GM12878 (cell line): ENCODE measurements around the gene PATJ. TPM values are rescaled to one million over a fixed set of nuclear protein-coding genes. Genes with fewer than 3 reads are reported as not detected.

Experiments
- ATAC-seq: fragments of 200-7000 bp; cut with Tn5 transposase; 3 replicates; pipeline ENCODE4 v1.9.1; 2020; ENCODE audit warnings: mild to moderate bottlenecking, moderate library complexity
- BruUV-seq: library from RNA; stranded (reverse); fragments of 400-500 nt; replicated peaks from 2 replicates; lab custom pipeline; 2021; lab: Mats Ljungman, UMichigan
- CTCF ChIA-PET: fragments of 300-600 bp; sonication (Branson Sonifier 250); formaldehyde crosslinking; extraction: SDS; loops from one replicate; lab custom pipeline; 2021; ENCODE audit warnings: inconsistent platforms; lab: Yijun Ruan, JAX
- POLR2A ChIA-PET: fragments of 350-600 bp; formaldehyde crosslinking; extraction: SDS; loops from one replicate; lab custom pipeline; 2021; ENCODE audit warnings: inconsistent platforms; lab: Charles Lee
- RAD21 ChIA-PET: fragments of 300-600 bp; sonication (Branson Sonifier 250); formaldehyde crosslinking; loops from one replicate; lab custom pipeline; 2023; ENCODE audit warnings: antibody characterized with exemption; ENCODE audit not compliant: unreplicated experiment; lab: Charles Lee
- SMC1A ChIA-PET: fragments of 300-600 bp; sonication (Branson Sonifier 250); formaldehyde crosslinking; loops from one replicate; lab custom pipeline; 2023; ENCODE audit not compliant: unreplicated experiment, uncharacterized antibody; lab: Charles Lee
- DNase-seq: peaks from one replicate; pipeline ENCODE4 v3.0.0-alpha.2; 2011; ENCODE audit warnings: low read depth, low spot score
- FAIRE-seq: peaks from 3 replicates; lab custom pipeline; 2011; peaks lifted over from hg19 to GRCh38; lab: Jason Lieb, UNC
- H2AFZ ChIP-seq: 2 replicates; pipeline ENCODE4 v1.6.0; 2011; ENCODE audit warnings: low read depth, low read length, control low read depth; ENCODE audit not compliant: control insufficient read depth
- H3K27ac ChIP-seq: 2 replicates; pipeline ENCODE4 v1.5.1; 2011; ENCODE audit warnings: control low read depth; ENCODE audit not compliant: control insufficient read depth, insufficient read depth
- H3K27me3 ChIP-seq, 2 experiments: replicated peaks in 1 of 2; 2 replicates each; pipeline versions ENCODE4 v1.6.0 to v1.6.1; 2011; ENCODE audit warnings: low read length in 1 of 2; ENCODE audit not compliant: control insufficient read depth in 2 of 2, insufficient read depth in 2 of 2
- H3K36me3 ChIP-seq, 2 experiments: 2 replicates each; pipeline ENCODE4 v1.5.1; 2011; ENCODE audit warnings: low read length in 1 of 2; ENCODE audit not compliant: control insufficient read depth in 2 of 2, insufficient read depth in 2 of 2
- H3K4me1 ChIP-seq: 2 replicates; pipeline ENCODE4 v1.6.1; 2011; ENCODE audit warnings: mild to moderate bottlenecking, low read length, moderate library complexity, mixed read lengths; ENCODE audit not compliant: control insufficient read depth, insufficient read depth
- H3K4me2 ChIP-seq: 2 replicates; pipeline ENCODE4 v1.6.0; 2011; ENCODE audit warnings: control low read depth; ENCODE audit not compliant: control insufficient read depth, insufficient read depth
- H3K4me3 ChIP-seq: fragments of 200-600 bp; sonication (generic); 2 replicates; pipeline ENCODE4 v1.5.1; 2016
- H3K79me2 ChIP-seq: 2 replicates; pipeline ENCODE4 v1.6.0; 2011; ENCODE audit warnings: low read length; ENCODE audit not compliant: control insufficient read depth, insufficient read depth
- H3K9ac ChIP-seq: 2 replicates; pipeline ENCODE4 v1.8.0; 2011; ENCODE audit warnings: low read length, control low read depth, mixed read lengths; ENCODE audit not compliant: control insufficient read depth, insufficient read depth
- H3K9me3 ChIP-seq: replicated peaks from 3 replicates; pipeline ENCODE4 v1.5.1; 2011; ENCODE audit warnings: mild to moderate bottlenecking, low read length; ENCODE audit not compliant: control insufficient read depth, insufficient read depth
- H4K20me1 ChIP-seq: 2 replicates; pipeline ENCODE4 v1.6.0; 2011; ENCODE audit not compliant: control insufficient read depth, insufficient read depth
- BRCA1 ChIP-seq: IDR thresholded peaks from 2 replicates; pipeline ENCODE4 v1.6.1; 2011; ENCODE audit warnings: low read depth, low read length, improper control_type of control experiment
- EGR1 ChIP-seq, 2 experiments: IDR thresholded peaks; 1 replicate in 1 of 2; 2 replicates in 1 of 2; pipeline ENCODE4 v1.6.1; 2011 to 2012; ENCODE audit warnings: low read depth in 2 of 2, low read length in 2 of 2, borderline replicate concordance in 1 of 2, mild to moderate bottlenecking in 1 of 2, moderate library complexity in 1 of 2
- EP300 ChIP-seq, 2 experiments: fragments of 150-350 bp in 1 of 2; IDR thresholded peaks; 2 replicates each; pipeline ENCODE4 v1.6.1; 2011 to 2012; ENCODE audit warnings: low read depth in 2 of 2, low read length in 2 of 2, borderline replicate concordance in 1 of 2, improper control_type of control experiment in 1 of 2, inconsistent platforms in 1 of 2; ENCODE audit not compliant: control insufficient read depth in 1 of 2
- IKZF2 ChIP-seq, 2 experiments: fragments of 450-650 bp; IDR thresholded peaks; 2 replicates each; pipeline ENCODE4 v1.6.1; 2017; ENCODE audit warnings: mild to moderate bottlenecking in 2 of 2, moderate library complexity in 2 of 2
- MLLT1 ChIP-seq: fragments of 450-650 bp; IDR thresholded peaks from 2 replicates; pipeline ENCODE4 v1.6.1; 2016; ENCODE audit warnings: mild to moderate bottlenecking
- MXI1 ChIP-seq: fragments of 150-350 bp; IDR thresholded peaks from 2 replicates; pipeline ENCODE4 v1.6.1; 2011; ENCODE audit warnings: low read depth, mild to moderate bottlenecking, inconsistent platforms, low read length, improper control_type of control experiment
- MYB ChIP-seq: fragments of 150-350 bp; IDR thresholded peaks from 2 replicates; pipeline ENCODE4 v1.6.1; 2014; ENCODE audit warnings: mild to moderate bottlenecking, low read depth, low read length, borderline replicate concordance
- MYC ChIP-seq: IDR thresholded peaks from 2 replicates; pipeline ENCODE4 v1.6.1; 2011; ENCODE audit warnings: mild to moderate bottlenecking, low read length, moderate library complexity, inconsistent platforms; ENCODE audit not compliant: insufficient read depth, insufficient replicate concordance, insufficient read length, severe bottlenecking
- NR2C2 ChIP-seq: IDR thresholded peaks from 2 replicates; pipeline ENCODE4 v1.6.1; 2011; ENCODE audit warnings: borderline replicate concordance, low read depth; ENCODE audit not compliant: control insufficient read depth, insufficient read length
- RFX5 ChIP-seq: IDR thresholded peaks from 2 replicates; pipeline ENCODE4 v1.6.1; 2011; ENCODE audit warnings: low read depth, low read length, improper control_type of control experiment
- SMARCA5 ChIP-seq: fragments of 450-650 bp; IDR thresholded peaks from 2 replicates; pipeline ENCODE4 v1.6.1; 2017; ENCODE audit warnings: mild to moderate bottlenecking
- SMC3 ChIP-seq: IDR thresholded peaks from 2 replicates; pipeline ENCODE4 v1.6.1; 2011; ENCODE audit warnings: low read length, improper control_type of control experiment, borderline replicate concordance
- SRF ChIP-seq, 2 experiments: IDR thresholded peaks; 2 replicates each; pipeline ENCODE4 v1.6.1; 2011; ENCODE audit warnings: low read depth in 2 of 2, low read length in 2 of 2, mild to moderate bottlenecking in 1 of 2, moderate library complexity in 1 of 2
- TAF1 ChIP-seq: IDR thresholded peaks from 2 replicates; pipeline ENCODE4 v1.6.1; 2011; ENCODE audit warnings: mild to moderate bottlenecking, low read depth, low read length, borderline replicate concordance
- TCF3 ChIP-seq: IDR thresholded peaks from 2 replicates; pipeline ENCODE4 v1.6.1; 2012; ENCODE audit warnings: low read depth, mild to moderate bottlenecking, low read length, borderline replicate concordance; ENCODE audit not compliant: insufficient read depth
- USF2 ChIP-seq: IDR thresholded peaks from 2 replicates; pipeline ENCODE4 v1.6.1; 2011; ENCODE audit warnings: low read depth, low read length, improper control_type of control experiment, borderline replicate concordance
- YBX1 ChIP-seq: fragments of 450-650 bp; IDR thresholded peaks from 2 replicates; pipeline ENCODE4 v1.6.1; 2016; ENCODE audit warnings: antibody characterized with exemption
- ZBTB33 ChIP-seq: fragments of 450-650 bp; IDR thresholded peaks from 2 replicates; pipeline ENCODE4 v1.6.1; 2017; ENCODE audit warnings: mild to moderate bottlenecking
- whole genome bisulfite sequencing: methylation state at CpG from one replicate; pipeline ENCODE4 v1.1.6; 2016; ENCODE audit warnings: low lambda C conversion rate; ENCODE audit not compliant: insufficient replicate concordance, insufficient coverage; ENCODE audit errors: missing lambda C conversion rate; 5-methylcytosine and 5-hydroxymethylcytosine counted together
- in situ Hi-C: fragments of 300-500 bp; cut with MboI; formaldehyde crosslinking; loops from 9 replicates; pipeline ENCODE4 v1.14.3; 2018; ENCODE audit warnings: mixed read lengths
- intact Hi-C: fragments of 100-400 bp; cut with micrococcal nuclease; formaldehyde crosslinking; loops from one replicate; pipeline ENCODE4 v1.14.2; 2022; ENCODE audit not compliant: unreplicated experiment
- polyA plus RNA-seq, 11 experiments: library from polyadenylated mRNA; depleted of rRNA in 4 of 11; unstranded in 6 of 11; stranded (reverse) in 5 of 11; fragments of >200 nt; fragmentation: Nextera tagmentation in 4 of 11; fragmentation: Illumina TruSeq in 1 of 11; extraction: Ambion mirVana in 4 of 11; extraction: Trizol in 1 of 11; gene quantifications; 1 replicate in 1 of 11; 2 replicates in 10 of 11; pipeline versions ENCODE4 v1.2.1 to v1.2.3, GENCODE V29; 2011 to 2016; ENCODE audit warnings: inconsistent platforms in 2 of 11, missing spikeins in 2 of 11, low read depth in 1 of 11
- total RNA-seq, 4 experiments: library from RNA; depleted of rRNA in 3 of 4; stranded (reverse); fragments of >200 nt in 3 of 4; fragmentation: Illumina TruSeq in 1 of 4; extraction: Trizol in 1 of 4; gene quantifications; 2 replicates each; pipeline versions ENCODE4 v1.2.1 to v1.2.3, GENCODE V29; 2013 to 2021

PATJ gene
- total and polyA plus RNA-seq, 10 of the 15 experiments (the other 5 are each of a cell fraction or from before 2014, with no cell fraction given), result 2.8 to 13.9 (median 6.9) TPM

- intact Hi-C loops (no loop called here), in situ Hi-C loops (no loop called here)
- no peak for TF ChIP-seq SRF (IDR thresholded peaks at IDR 0.05; ENCODE audit: low read depth in 2 of 2, low read length in 2 of 2)
- no peak for TF ChIP-seq USF2
- TF ChIP-seq RFX5, result no peak
- TF ChIP-seq SMARCA5, result no peak
- no peak for TF ChIP-seq MYB
- TF ChIP-seq SMC3, result no peak
- TF ChIP-seq MLLT1, result no peak
- no peak for TF ChIP-seq MXI1
- no peak for TF ChIP-seq EP300 (IDR thresholded peaks at IDR 0.05; ENCODE audit: borderline replicate concordance in 1 of 2, control insufficient read depth in 1 of 2, low read depth in 2 of 2, low read length in 2 of 2)
- no peak for TF ChIP-seq EGR1 (IDR thresholded peaks at IDR 0.05; ENCODE audit: borderline replicate concordance in 1 of 2, low read depth in 2 of 2, low read length in 2 of 2)
- TF ChIP-seq TCF3, result no peak
- no peak for TF ChIP-seq BRCA1
- no peak for TF ChIP-seq ZBTB33
- no peak for TF ChIP-seq YBX1
- no peak for TF ChIP-seq MYC
- TF ChIP-seq TAF1, result no peak
- TF ChIP-seq IKZF2 (IDR thresholded peaks at IDR 0.05), result no peak
- TF ChIP-seq NR2C2, result no peak
- Histone ChIP-seq H2AFZ (no peak overlapping the region), H3K9me3 (no peaks in the 10 kb centered on the region), H3K36me3 (no peaks in the 10 kb centered on the region), H3K79me2 (no peaks in the 10 kb centered on the region), H3K4me1 (no peaks in the 10 kb centered on the region), H3K4me3 (no peak overlapping the region), H3K4me2 (no peak overlapping the region), H3K27ac (no peak overlapping the region), H4K20me1 (no peaks in the 10 kb centered on the region), H3K9ac (no peak overlapping the region), H3K27me3 (no peaks in the 10 kb centered on the region)
- ATAC-seq (no peak), DNase-seq (no peak), FAIRE-seq (no peak)
- BruUV-seq, result no TSS peak
- POLR2A ChIA-PET, result no interaction called here
- RAD21 ChIA-PET, result no interaction called here
- CTCF ChIA-PET, result no interaction called here
- SMC1A ChIA-PET, result no interaction called here
- WGBS, result 83% methylated on average over 5 of the region's 5 CpGs
Measured at GRCh38 chr1:62013264-62013663, 271.0 kb downstream of the PATJ start.
